GM19025 (cell line): ENCODE results near the gene GPC5.
"Not testable (repeated sequence)": the region's sequence is repeated elsewhere in the genome, so short reads cannot be mapped to it uniquely, and the experiment has no call there.

Experiments
- ATAC-seq: cut with Tn5 transposase; IDR thresholded peaks from one replicate; pipeline ENCODE4 v1.9.1; 2021; ENCODE audit warnings: mild to moderate bottlenecking, low read depth, moderate library complexity; ENCODE audit not compliant: unreplicated experiment

The GPC5 gene

GRCh38 chr13:92752705-92753104 is 1354.3 kb downstream of the GPC5 start:
- ATAC-seq = not testable (repeated sequence)

GRCh38 chr13:92761710-92762109 is 1363.3 kb downstream of the GPC5 start:
- ATAC-seq = no peak

GRCh38 chr13:92767468-92767867 is 1369.0 kb downstream of the GPC5 start:
- peak; percentile 50 for ATAC-seq

GRCh38 chr13:92768602-92769001 is 1370.2 kb downstream of the GPC5 start:
- ATAC-seq = no peak

DNA sequence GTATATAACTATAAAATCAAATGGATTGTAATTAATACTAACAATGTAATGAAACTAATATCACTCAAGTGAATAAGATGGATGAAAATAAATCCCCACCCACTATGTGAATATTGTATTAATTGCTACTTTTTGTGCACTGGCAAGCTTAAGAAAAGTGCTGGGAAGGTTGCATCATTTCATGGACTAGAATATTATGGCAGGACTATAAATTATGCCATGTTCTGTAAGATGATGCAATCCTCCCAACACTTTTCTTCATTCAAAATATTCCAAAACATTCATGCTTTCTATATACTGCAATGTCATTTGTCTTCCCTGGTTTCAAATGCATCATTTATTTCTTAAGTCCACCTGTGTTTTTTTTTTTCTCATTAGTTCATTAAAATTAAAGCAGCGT is 1370.6 kb downstream of the GPC5 start:
- ATAC-seq = no peak

- ATAC-seq = no peak
Measured at GRCh38 chr13:92775658-92776057, 1377.2 kb downstream of the GPC5 start.

DNA sequence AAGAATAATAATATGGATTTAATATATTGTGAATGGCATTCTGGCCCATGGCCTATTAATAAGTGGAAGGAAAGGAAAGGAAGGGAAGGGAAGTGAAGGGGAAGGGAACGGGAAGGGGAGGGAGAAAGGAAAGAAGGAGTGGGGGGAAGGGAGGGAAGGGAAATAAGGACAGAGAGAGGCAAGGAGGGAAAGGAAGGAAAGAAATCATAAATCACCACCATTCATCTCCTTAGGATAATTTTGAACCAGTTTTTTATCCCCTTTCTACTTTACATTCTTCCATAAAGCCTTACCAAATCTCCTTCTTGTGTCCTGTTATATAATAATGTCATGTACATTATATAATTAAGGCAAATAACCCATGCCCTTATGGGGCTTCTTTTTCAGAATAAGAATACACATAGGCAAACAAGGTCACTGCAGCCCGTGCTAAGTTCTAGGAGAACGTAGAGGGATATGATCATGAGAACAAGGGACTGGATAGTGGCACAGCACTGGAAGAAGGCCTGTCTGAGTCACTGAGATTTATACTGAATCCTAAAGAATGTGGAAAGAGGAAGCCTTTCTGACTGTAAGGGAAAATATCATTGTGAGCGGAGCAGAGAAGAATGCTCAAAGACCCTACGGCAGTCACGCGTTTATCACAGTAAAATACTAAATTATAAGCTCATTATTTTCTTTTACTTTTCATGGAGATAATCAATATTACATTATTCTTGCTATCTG is 1383.7 kb downstream of the GPC5 start:
- ATAC-seq = no peak

GRCh38 chr13:92802776-92803175 is 1404.4 kb downstream of the GPC5 start:
- no peak for ATAC-seq

- ATAC-seq = no peak
Measured at GRCh38 chr13:92804346-92804745, 1405.9 kb downstream of the GPC5 start.

- ATAC-seq = no peak
Measured at GRCh38 chr13:92804926-92805325, 1406.5 kb downstream of the GPC5 start.

DNA sequence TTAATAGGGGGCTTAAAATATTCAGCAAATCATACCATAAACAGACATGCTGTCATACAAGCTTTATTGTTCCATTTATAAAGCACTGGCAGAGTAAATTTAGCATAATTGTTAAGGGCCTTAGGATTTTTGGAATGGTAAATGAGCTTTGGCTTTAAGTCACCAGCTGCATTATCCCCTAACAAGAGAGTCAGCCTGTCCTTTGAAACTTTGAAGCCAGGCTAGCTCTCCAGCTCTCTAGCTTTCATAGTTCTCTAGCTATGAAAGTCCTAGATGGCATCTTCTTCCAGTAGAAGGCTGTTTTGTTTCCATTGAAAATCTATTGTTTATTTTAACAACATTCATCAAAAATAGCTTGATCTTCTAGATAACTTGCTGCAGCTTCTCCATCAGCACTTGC is 1407.3 kb downstream of the GPC5 start:
- peak; percentile 17 for ATAC-seq

- ATAC-seq = peak; percentile 80
Measured at GRCh38 chr13:92806215-92806614, 1407.8 kb downstream of the GPC5 start.

- ATAC-seq = no peak
Measured at GRCh38 chr13:92807353-92807752, 1408.9 kb downstream of the GPC5 start.

- ATAC-seq = no peak
Measured at GRCh38 chr13:92807966-92808365, 1409.5 kb downstream of the GPC5 start.

GRCh38 chr13:92821324-92821723 is 1422.9 kb downstream of the GPC5 start:
- no peak for ATAC-seq

DNA sequence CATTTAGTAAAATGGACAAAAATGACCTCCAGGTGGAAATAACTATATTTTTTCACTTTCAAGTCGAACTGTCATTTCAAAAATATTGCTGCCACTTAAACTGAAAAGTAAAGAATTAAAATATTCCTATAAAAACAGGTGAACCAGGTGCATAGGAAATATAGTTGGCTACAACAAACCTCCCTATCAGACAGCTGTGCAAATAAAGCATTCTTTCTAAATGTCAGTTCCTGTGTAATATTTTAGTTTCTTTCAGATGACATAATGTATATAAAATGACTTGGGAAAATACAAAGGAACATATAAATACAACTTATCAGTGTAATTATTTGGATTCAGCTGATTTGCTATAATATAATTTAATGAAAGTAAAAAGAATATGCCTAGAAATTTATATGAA is 1424.6 kb downstream of the GPC5 start:
- ATAC-seq = no peak

DNA sequence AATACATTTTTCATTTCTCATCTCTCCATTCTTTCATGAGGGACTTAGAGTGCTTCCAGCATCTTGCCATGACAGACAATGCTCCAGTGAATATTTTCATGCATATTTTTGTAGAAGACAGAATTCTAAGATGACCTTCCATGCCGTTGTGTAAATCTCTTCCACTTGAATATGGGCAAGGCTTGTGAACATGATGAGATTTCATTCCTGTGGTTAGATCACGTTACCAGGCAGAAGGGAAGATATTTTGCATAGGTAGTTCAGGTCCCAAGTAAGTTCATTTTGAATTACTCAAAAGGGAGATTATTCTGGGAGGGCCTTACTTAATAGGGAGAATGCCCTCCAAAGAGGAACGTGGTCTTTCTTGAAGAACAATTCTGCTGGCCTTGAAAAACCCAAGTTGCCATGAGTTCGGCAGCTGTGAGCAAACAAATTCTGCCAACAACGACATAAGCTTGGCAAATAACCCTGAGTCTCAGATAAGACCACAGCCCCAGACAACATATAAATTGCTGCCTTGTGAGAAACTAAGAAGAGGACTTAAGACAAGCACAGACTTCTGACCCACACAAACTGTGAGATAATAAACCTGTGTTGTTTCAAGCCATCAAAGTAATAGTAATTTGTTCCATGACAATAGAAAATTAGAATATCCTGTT is 1427.6 kb downstream of the GPC5 start:
- no peak for ATAC-seq

GRCh38 chr13:92827503-92827902 is 1429.1 kb downstream of the GPC5 start:
- ATAC-seq = no peak

GRCh38 chr13:92829930-92830329 is 1431.5 kb downstream of the GPC5 start:
- no peak for ATAC-seq

- ATAC-seq = no peak
Measured at GRCh38 chr13:92830821-92831220, 1432.4 kb downstream of the GPC5 start.

- ATAC-seq = no peak
Measured at GRCh38 chr13:92833071-92833470, 1434.7 kb downstream of the GPC5 start.

DNA sequence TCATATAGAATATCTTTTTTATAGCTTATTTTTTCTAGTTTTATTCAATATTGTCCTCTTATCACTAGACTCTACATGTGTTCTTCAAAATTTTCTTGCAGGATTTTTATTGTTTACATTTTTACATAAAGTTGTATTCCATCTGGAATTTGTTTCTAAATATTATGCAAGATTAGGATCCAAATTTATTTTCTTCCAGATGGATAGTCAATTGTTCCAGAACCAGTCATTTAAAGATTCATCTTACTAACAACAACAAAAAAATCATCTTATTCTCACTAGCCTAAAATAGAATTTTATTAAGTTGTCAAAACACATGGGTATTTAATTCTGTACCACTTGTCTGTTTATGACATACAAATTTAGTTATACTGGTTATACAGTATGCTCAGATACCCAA is 1437.8 kb downstream of the GPC5 start:
- ATAC-seq = no peak
